HepG2 (cell line): ENCODE measurements around the gene SRP9. TPM values are rescaled to one million over a fixed set of nuclear protein-coding genes. Genes with fewer than 3 reads are reported as not detected.

Source experiments
- AHR ChIP-seq: IDR thresholded peaks from 2 replicates; pipeline ENCODE4 v1.6.1; 2018; ENCODE audit warnings: missing genetic modification reagents, missing compliant biosample characterization
- CTCF ChIP-seq: sonication (generic); formaldehyde crosslinking; IDR thresholded peaks from 2 replicates; pipeline ENCODE4 v1.5.0; 2020; ENCODE audit warnings: mild to moderate bottlenecking, missing genetic modification reagents, moderate library complexity
- FOXC1 ChIP-seq: sonication (generic); formaldehyde crosslinking; IDR thresholded peaks from 2 replicates; pipeline ENCODE4 v1.8.0; 2022; ENCODE audit warnings: mild to moderate bottlenecking, missing genetic modification reagents, borderline replicate concordance
- HDAC6 ChIP-seq: fragments of 200-600 bp; sonication (generic); IDR thresholded peaks from 2 replicates; pipeline ENCODE4 v1.7.0; 2017; ENCODE audit warnings: mild to moderate bottlenecking, antibody characterized with exemption, low read length, low read depth
- POGZ ChIP-seq: sonication (generic); formaldehyde crosslinking; IDR thresholded peaks from 2 replicates; pipeline ENCODE4 v1.4.0; 2020; ENCODE audit warnings: mild to moderate bottlenecking, missing genetic modification reagents
- POLR2A ChIP-seq, 2 experiments: IDR thresholded peaks; 2 replicates each; pipeline ENCODE4 v1.6.1; 2011; ENCODE audit warnings: low read depth in 2 of 2, low read length in 2 of 2, mild to moderate bottlenecking in 1 of 2, moderate library complexity in 1 of 2; ENCODE audit not compliant: insufficient read depth in 1 of 2
- RXRB ChIP-seq: IDR thresholded peaks from 2 replicates; pipeline ENCODE4 v1.6.1; 2016; ENCODE audit warnings: borderline replicate concordance, missing genetic modification reagents, missing compliant biosample characterization
- SKI ChIP-seq: fragments of 450-650 bp; IDR thresholded peaks from one replicate; pipeline ENCODE4 v1.6.1; 2018; ENCODE audit warnings: mild to moderate bottlenecking; ENCODE audit not compliant: partially characterized antibody
- SOX13 ChIP-seq, 3 experiments: fragments of 450-650 bp in 1 of 3; sonication (generic) in 1 of 3; formaldehyde crosslinking in 1 of 3; IDR thresholded peaks in 2 of 3; conservative IDR thresholded peaks in 1 of 3; 2 replicates each; pipeline versions ENCODE4 v1.5.0 to v1.6.1; 2016 to 2020; ENCODE audit warnings: antibody characterized with exemption in 1 of 3, mild to moderate bottlenecking in 1 of 3, missing compliant biosample characterization in 1 of 3, missing genetic modification reagents in 1 of 3, moderate library complexity in 1 of 3
- SP2 ChIP-seq: sonication (generic); formaldehyde crosslinking; IDR thresholded peaks from 2 replicates; pipeline ENCODE4 v1.5.1; 2020; ENCODE audit warnings: mild to moderate bottlenecking, missing genetic modification reagents
- ZBTB26 ChIP-seq: IDR thresholded peaks from 2 replicates; pipeline ENCODE4 v1.6.1; 2016; ENCODE audit warnings: missing compliant biosample characterization, missing genetic modification reagents, borderline replicate concordance
- ZFX ChIP-seq: sonication (generic); formaldehyde crosslinking; IDR thresholded peaks from 2 replicates; pipeline ENCODE4 v1.4.0; 2020; ENCODE audit warnings: mild to moderate bottlenecking, low read depth, missing genetic modification reagents, moderate library complexity
- ZNF263 ChIP-seq: sonication (generic); formaldehyde crosslinking; IDR thresholded peaks from 2 replicates; pipeline ENCODE4 v1.4.0; 2020; ENCODE audit warnings: missing genetic modification reagents
- ZNF292 ChIP-seq: sonication (generic); formaldehyde crosslinking; IDR thresholded peaks from 2 replicates; pipeline ENCODE4 v1.8.1; 2022; ENCODE audit warnings: mild to moderate bottlenecking, low read depth, missing genetic modification reagents, borderline replicate concordance
- ZNF383 ChIP-seq: sonication (generic); formaldehyde crosslinking; IDR thresholded peaks from 2 replicates; pipeline ENCODE4 v1.4.0; 2020; ENCODE audit warnings: missing genetic modification reagents, mild to moderate bottlenecking, borderline replicate concordance
- ZNF761 ChIP-seq: sonication (generic); formaldehyde crosslinking; conservative IDR thresholded peaks from 2 replicates; pipeline ENCODE4 v1.4.0; 2020; ENCODE audit warnings: mild to moderate bottlenecking, missing genetic modification reagents
- polyA plus RNA-seq, 8 experiments: library from polyadenylated mRNA; depleted of rRNA in 3 of 8; stranded (reverse) in 7 of 8; unstranded in 1 of 8; fragments of >200 nt; fragmentation: Illumina TruSeq in 4 of 8; extraction: Trizol in 4 of 8; gene quantifications; 2 replicates each; pipeline versions ENCODE4 v1.2.1 to v1.2.3, GENCODE V29; 2011 to 2016; ENCODE audit warnings: low read depth in 4 of 8, missing spikeins in 1 of 8, mixed read lengths in 1 of 8; ENCODE audit not compliant: insufficient read depth in 1 of 8
- total RNA-seq, 5 experiments: library from RNA; depleted of rRNA; stranded (reverse); fragments of >200 nt; fragmentation: Illumina TruSeq; extraction: Trizol; gene quantifications; 2 replicates each; pipeline ENCODE4 v1.2.3, GENCODE V29; 2016; ENCODE audit warnings: low read depth in 1 of 5
- TF ChIP-seq, protein P1 (sequence below): sonication (generic); formaldehyde crosslinking; IDR thresholded peaks from 2 replicates; pipeline ENCODE4 v1.4.0; 2020; ENCODE audit warnings: missing genetic modification reagents
- TF ChIP-seq, protein P2 (sequence below), 2 experiments: sonication (generic) in 1 of 2; formaldehyde crosslinking in 1 of 2; IDR thresholded peaks; 2 replicates each; pipeline versions ENCODE4 v1.4.0 to v1.6.1; 2016 to 2020; ENCODE audit warnings: borderline replicate concordance in 1 of 2, low read depth in 1 of 2, mild to moderate bottlenecking in 1 of 2, missing genetic modification reagents in 1 of 2

Gene SRP9
- total and polyA plus RNA-seq, 2 of the 13 experiments (the other 11 are each of a cell fraction or from before 2014, with no cell fraction given), result 251 to 307 TPM

GRCh38 chr1:225746361-225747179, 31.1 kb upstream of the SRP9 start (continued):
- TF ChIP-seq ZNF263 (CRISPR knock-in tag), result peak; percentile 40; the same call in 1 of the 2 replicates
- no peak for TF ChIP-seq SOX13 (IDR thresholded peaks at IDR 0.05)
- TF ChIP-seq SOX13 (CRISPR knock-in tag; conservative IDR thresholded peaks at IDR 0.05 in 1 of 2, IDR thresholded peaks at IDR 0.05 in 1 of 2), result peak in 1 of 2 experiments; percentile 6; a peak in 1 of 4 replicates
- TF ChIP-seq SKI, result peak; percentile 10
- TF ChIP-seq, protein P1, sequence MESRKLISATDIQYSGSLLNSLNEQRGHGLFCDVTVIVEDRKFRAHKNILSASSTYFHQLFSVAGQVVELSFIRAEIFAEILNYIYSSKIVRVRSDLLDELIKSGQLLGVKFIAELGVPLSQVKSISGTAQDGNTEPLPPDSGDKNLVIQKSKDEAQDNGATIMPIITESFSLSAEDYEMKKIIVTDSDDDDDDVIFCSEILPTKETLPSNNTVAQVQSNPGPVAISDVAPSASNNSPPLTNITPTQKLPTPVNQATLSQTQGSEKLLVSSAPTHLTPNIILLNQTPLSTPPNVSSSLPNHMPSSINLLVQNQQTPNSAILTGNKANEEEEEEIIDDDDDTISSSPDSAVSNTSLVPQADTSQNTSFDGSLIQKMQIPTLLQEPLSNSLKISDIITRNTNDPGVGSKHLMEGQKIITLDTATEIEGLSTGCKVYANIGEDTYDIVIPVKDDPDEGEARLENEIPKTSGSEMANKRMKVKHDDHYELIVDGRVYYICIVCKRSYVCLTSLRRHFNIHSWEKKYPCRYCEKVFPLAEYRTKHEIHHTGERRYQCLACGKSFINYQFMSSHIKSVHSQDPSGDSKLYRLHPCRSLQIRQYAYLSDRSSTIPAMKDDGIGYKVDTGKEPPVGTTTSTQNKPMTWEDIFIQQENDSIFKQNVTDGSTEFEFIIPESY (CRISPR knock-in tag), result no peak
- peak; percentile 21; the same call in 1 of the 2 replicates for TF ChIP-seq RXRB (CRISPR knock-in tag)
- no peak for TF ChIP-seq AHR (CRISPR knock-in tag)
- 0 out of 2 replicates have a peak, but pooled peaks have one; percentile 63 for TF ChIP-seq ZNF761
- TF ChIP-seq FOXC1, result no peak
- peak; percentile 80; the same call in 1 of the 2 replicates for TF ChIP-seq ZNF292 (CRISPR knock-in tag)
- peak; percentile 39; the same call in 1 of the 2 replicates for TF ChIP-seq CTCF (CRISPR knock-in tag)
- no peak for TF ChIP-seq HDAC6
- no peak for TF ChIP-seq POGZ (CRISPR knock-in tag)
- no peak for TF ChIP-seq SP2 (CRISPR knock-in tag)
- TF ChIP-seq ZBTB26 (CRISPR knock-in tag), result no peak
- TF ChIP-seq, protein P2, sequence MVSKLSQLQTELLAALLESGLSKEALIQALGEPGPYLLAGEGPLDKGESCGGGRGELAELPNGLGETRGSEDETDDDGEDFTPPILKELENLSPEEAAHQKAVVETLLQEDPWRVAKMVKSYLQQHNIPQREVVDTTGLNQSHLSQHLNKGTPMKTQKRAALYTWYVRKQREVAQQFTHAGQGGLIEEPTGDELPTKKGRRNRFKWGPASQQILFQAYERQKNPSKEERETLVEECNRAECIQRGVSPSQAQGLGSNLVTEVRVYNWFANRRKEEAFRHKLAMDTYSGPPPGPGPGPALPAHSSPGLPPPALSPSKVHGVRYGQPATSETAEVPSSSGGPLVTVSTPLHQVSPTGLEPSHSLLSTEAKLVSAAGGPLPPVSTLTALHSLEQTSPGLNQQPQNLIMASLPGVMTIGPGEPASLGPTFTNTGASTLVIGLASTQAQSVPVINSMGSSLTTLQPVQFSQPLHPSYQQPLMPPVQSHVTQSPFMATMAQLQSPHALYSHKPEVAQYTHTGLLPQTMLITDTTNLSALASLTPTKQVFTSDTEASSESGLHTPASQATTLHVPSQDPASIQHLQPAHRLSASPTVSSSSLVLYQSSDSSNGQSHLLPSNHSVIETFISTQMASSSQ (IDR thresholded peaks at IDR 0.05; ENCODE audit: low read depth), result peak; percentile 65
- TF ChIP-seq, protein P2 (CRISPR knock-in tag; IDR thresholded peaks at IDR 0.05; ENCODE audit: borderline replicate concordance), result peak; percentile 87
- no peak for TF ChIP-seq ZNF383 (CRISPR knock-in tag)
- TF ChIP-seq ZFX (CRISPR knock-in tag), result peak; percentile 63
- TF ChIP-seq POLR2A (IDR thresholded peaks at IDR 0.05; ENCODE audit: insufficient read depth in 1 of 2, low read depth in 2 of 2, low read length in 2 of 2), result peak in 1 of 2 experiments; percentile 60; a peak in 2 of 4 replicates
